Activated naive CD8-positive, alpha-beta T cell treated with anti-CD3 and anti-CD28 coated beads, Interleukin-2, amount 50 U/mL, for 24 hours (primary cell): ENCODE data around the gene LRP1B.

Experiments used
- ATAC-seq: fragments of 150-1000 bp; cut with Tn5 transposase; one replicate; pipeline ENCODE4 v1.10.0; 2021
- DNase-seq: peaks from one replicate; pipeline ENCODE4 v3.0.0; 2021
- H3K27ac Mint-ChIP-seq: one replicate; pipeline ENCODE4 v1.8.0; 2021; ENCODE audit warnings: mild to moderate bottlenecking, mixed read lengths
- H3K27me3 Mint-ChIP-seq: one replicate; pipeline ENCODE4 v1.8.0; 2021; ENCODE audit warnings: mixed read lengths
- H3K36me3 Mint-ChIP-seq: one replicate; pipeline ENCODE4 v1.8.0; 2021; ENCODE audit warnings: low read depth, mixed read lengths
- H3K4me1 Mint-ChIP-seq: one replicate; pipeline ENCODE4 v1.8.0; 2021; ENCODE audit warnings: mixed read lengths
- H3K4me3 Mint-ChIP-seq: one replicate; pipeline ENCODE4 v1.8.0; 2021; ENCODE audit warnings: mild to moderate bottlenecking, moderate library complexity, mixed read lengths
- H3K9me3 Mint-ChIP-seq: one replicate; pipeline ENCODE4 v1.8.0; 2021; ENCODE audit warnings: mixed read lengths

The LRP1B gene

GRCh38 chr2:141601511-141602152 is 529.2 kb downstream of the LRP1B start:
- Mint-ChIP-seq H3K4me3 (no peak overlapping the region), H3K27ac (no peak overlapping the region), H3K27me3 (no peaks in the 10 kb centered on the region), H3K36me3 (no peaks in the 10 kb centered on the region), H3K4me1 (no peaks in the 10 kb centered on the region), H3K9me3 (peaks cover 8% of the 10 kb centered on the region)
- DNase-seq = no peak
- no peak for ATAC-seq

GRCh38 chr2:141599721-141600120 is 531.1 kb downstream of the LRP1B start:
- Mint-ChIP-seq H3K4me1 (no peaks in the 10 kb centered on the region), H3K36me3 (no peaks in the 10 kb centered on the region), H3K27ac (no peak overlapping the region), H3K27me3 (no peaks in the 10 kb centered on the region), H3K4me3 (no peak overlapping the region), H3K9me3 (peaks cover 8% of the 10 kb centered on the region)
- ATAC-seq = no peak
- no peak for DNase-seq

GRCh38 chr2:141598982-141599381 is 531.8 kb downstream of the LRP1B start:
- no peaks in the 10 kb centered on the region for H3K4me1 Mint-ChIP-seq
- no peaks in the 10 kb centered on the region for H3K27me3 Mint-ChIP-seq
- H3K36me3 Mint-ChIP-seq = no peaks in the 10 kb centered on the region
- DNase-seq = no peak
- ATAC-seq = no peak
- H3K4me3 Mint-ChIP-seq = no peak overlapping the region
- no peak overlapping the region for H3K27ac Mint-ChIP-seq
- peaks cover 8% of the 10 kb centered on the region for H3K9me3 Mint-ChIP-seq

- Mint-ChIP-seq H3K4me3 (no peak overlapping the region), H3K27me3 (no peaks in the 10 kb centered on the region), H3K36me3 (no peaks in the 10 kb centered on the region), H3K27ac (no peak overlapping the region), H3K9me3 (peaks cover 16% of the 10 kb centered on the region), H3K4me1 (no peaks in the 10 kb centered on the region)
- DNase-seq (no peak), ATAC-seq (no peak)
Observed at GRCh38 chr2:141595316-141595920, 535.4 kb downstream of the LRP1B start.

GRCh38 chr2:141591787-141592186 is 539.0 kb downstream of the LRP1B start:
- no peak for ATAC-seq
- H3K36me3 Mint-ChIP-seq = no peaks in the 10 kb centered on the region
- H3K4me1 Mint-ChIP-seq = no peaks in the 10 kb centered on the region
- peaks cover 8% of the 10 kb centered on the region for H3K9me3 Mint-ChIP-seq
- no peak for DNase-seq
- H3K27ac Mint-ChIP-seq = no peak overlapping the region
- no peak overlapping the region for H3K4me3 Mint-ChIP-seq
- no peaks in the 10 kb centered on the region for H3K27me3 Mint-ChIP-seq

GRCh38 chr2:141590620-141591019 is 540.2 kb downstream of the LRP1B start:
- peaks cover 8% of the 10 kb centered on the region for H3K9me3 Mint-ChIP-seq
- no peak for ATAC-seq
- DNase-seq = no peak
- no peaks in the 10 kb centered on the region for H3K36me3 Mint-ChIP-seq
- no peaks in the 10 kb centered on the region for H3K27me3 Mint-ChIP-seq
- no peak overlapping the region for H3K4me3 Mint-ChIP-seq
- H3K4me1 Mint-ChIP-seq = no peaks in the 10 kb centered on the region
- no peak overlapping the region for H3K27ac Mint-ChIP-seq

GRCh38 chr2:141589314-141589713 is 541.5 kb downstream of the LRP1B start:
- Mint-ChIP-seq H3K4me1 (no peaks in the 10 kb centered on the region), H3K27me3 (no peaks in the 10 kb centered on the region), H3K36me3 (no peaks in the 10 kb centered on the region), H3K4me3 (no peak overlapping the region), H3K9me3 (peaks cover 8% of the 10 kb centered on the region), H3K27ac (no peak overlapping the region)
- DNase-seq = no peak
- ATAC-seq = no peak

GRCh38 chr2:141586985-141587384 is 543.8 kb downstream of the LRP1B start:
- no peaks in the 10 kb centered on the region for H3K36me3 Mint-ChIP-seq
- H3K4me3 Mint-ChIP-seq = no peak overlapping the region
- H3K4me1 Mint-ChIP-seq = no peaks in the 10 kb centered on the region
- no peaks in the 10 kb centered on the region for H3K27me3 Mint-ChIP-seq
- H3K9me3 Mint-ChIP-seq = peaks cover 6% of the 10 kb centered on the region
- ATAC-seq (no peak), DNase-seq (no peak)
- H3K27ac Mint-ChIP-seq = no peak overlapping the region

GRCh38 chr2:141582213-141582612 is 548.6 kb downstream of the LRP1B start:
- DNase-seq = no peak
- H3K4me3 Mint-ChIP-seq = no peak overlapping the region
- no peaks in the 10 kb centered on the region for H3K9me3 Mint-ChIP-seq
- H3K27me3 Mint-ChIP-seq = no peaks in the 10 kb centered on the region
- ATAC-seq = no peak
- no peaks in the 10 kb centered on the region for H3K4me1 Mint-ChIP-seq
- no peaks in the 10 kb centered on the region for H3K36me3 Mint-ChIP-seq
- H3K27ac Mint-ChIP-seq = no peak overlapping the region

GRCh38 chr2:141579071-141579470 is 551.7 kb downstream of the LRP1B start:
- no peaks in the 10 kb centered on the region for H3K36me3 Mint-ChIP-seq
- H3K9me3 Mint-ChIP-seq = peaks cover 8% of the 10 kb centered on the region
- no peaks in the 10 kb centered on the region for H3K27me3 Mint-ChIP-seq
- H3K4me3 Mint-ChIP-seq = no peak overlapping the region
- ATAC-seq = no peak
- H3K4me1 Mint-ChIP-seq = no peaks in the 10 kb centered on the region
- no peak for DNase-seq
- no peak overlapping the region for H3K27ac Mint-ChIP-seq

GRCh38 chr2:141570474-141571131 is 560.2 kb downstream of the LRP1B start:
- ATAC-seq = no peak
- no peak overlapping the region for H3K27ac Mint-ChIP-seq
- no peaks in the 10 kb centered on the region for H3K27me3 Mint-ChIP-seq
- H3K9me3 Mint-ChIP-seq = peaks cover 18% of the 10 kb centered on the region
- H3K4me3 Mint-ChIP-seq = no peak overlapping the region
- H3K36me3 Mint-ChIP-seq = no peaks in the 10 kb centered on the region
- DNase-seq = no peak
- no peaks in the 10 kb centered on the region for H3K4me1 Mint-ChIP-seq

- no peak for ATAC-seq
- Mint-ChIP-seq H3K9me3 (peaks cover 16% of the 10 kb centered on the region), H3K4me1 (no peaks in the 10 kb centered on the region), H3K27me3 (no peaks in the 10 kb centered on the region), H3K4me3 (no peak overlapping the region), H3K36me3 (no peaks in the 10 kb centered on the region), H3K27ac (no peak overlapping the region)
- no peak for DNase-seq
Observed at GRCh38 chr2:141569941-141570340, 560.9 kb downstream of the LRP1B start.

GRCh38 chr2:141565597-141565996 is 565.2 kb downstream of the LRP1B start:
- Mint-ChIP-seq H3K36me3 (no peaks in the 10 kb centered on the region), H3K27me3 (no peaks in the 10 kb centered on the region)

GRCh38 chr2:141560723-141561122 is 570.1 kb downstream of the LRP1B start:
- no peak overlapping the region for H3K27ac Mint-ChIP-seq
- no peaks in the 10 kb centered on the region for H3K4me1 Mint-ChIP-seq
- no peak overlapping the region for H3K4me3 Mint-ChIP-seq
- no peaks in the 10 kb centered on the region for H3K36me3 Mint-ChIP-seq
- ATAC-seq (no peak), DNase-seq (no peak)
- H3K27me3 Mint-ChIP-seq = no peaks in the 10 kb centered on the region
- H3K9me3 Mint-ChIP-seq = peaks cover 3% of the 10 kb centered on the region

More at GRCh38 chr2:141565597-141565996, 565.2 kb downstream of the LRP1B start:
- no peak for DNase-seq
- H3K4me1 Mint-ChIP-seq = no peaks in the 10 kb centered on the region
- ATAC-seq = no peak
- H3K9me3 Mint-ChIP-seq = no peaks in the 10 kb centered on the region
- no peak overlapping the region for H3K4me3 Mint-ChIP-seq
- H3K27ac Mint-ChIP-seq = no peak overlapping the region

GRCh38 chr2:141557329-141558095 is 573.3 kb downstream of the LRP1B start:
- no peaks in the 10 kb centered on the region for H3K27me3 Mint-ChIP-seq
- DNase-seq (no peak), ATAC-seq (no peak)

More at GRCh38 chr2:141557329-141558095, 573.3 kb downstream of the LRP1B start:
- Mint-ChIP-seq H3K9me3 (peaks cover 10% of the 10 kb centered on the region), H3K4me1 (no peaks in the 10 kb centered on the region), H3K36me3 (no peaks in the 10 kb centered on the region), H3K4me3 (no peak overlapping the region), H3K27ac (no peak overlapping the region)
